H9 (cell line): ENCODE measurements around the gene CDNF. TPM values are rescaled to one million over a fixed set of nuclear protein-coding genes. Genes with fewer than 3 reads are reported as not detected.
A peak's percentile ranks its signal among the peaks of the same experiment; 100 is the strongest.

Source experiments
- DNase-seq: peaks from one replicate; pipeline ENCODE4 v3.0.0-alpha.2; 2017
- H2AFZ ChIP-seq: one replicate; pipeline ENCODE4 v1.6.1; 2013; ENCODE audit warnings: mild to moderate bottlenecking, low read length, control low read depth, moderate library complexity
- H2AK5ac ChIP-seq: 2 replicates; pipeline ENCODE4 v1.6.1; 2013; ENCODE audit warnings: low read length, control low read depth, mixed read lengths; ENCODE audit not compliant: insufficient read length
- H2BK120ac ChIP-seq: one replicate; pipeline ENCODE4 v1.6.1; 2013; ENCODE audit warnings: low read depth, mild to moderate bottlenecking, low read length, control low read depth, inconsistent platforms; ENCODE audit not compliant: poor library complexity, severe bottlenecking
- H2BK12ac ChIP-seq: 2 replicates; pipeline ENCODE4 v1.6.1; 2013; ENCODE audit warnings: low read length, control low read depth, mixed read lengths, low read depth; ENCODE audit not compliant: insufficient read length
- H2BK15ac ChIP-seq: 2 replicates; pipeline ENCODE4 v1.6.1; 2013; ENCODE audit warnings: low read depth, low read length, control low read depth
- H2BK20ac ChIP-seq: one replicate; pipeline ENCODE4 v1.6.1; 2013; ENCODE audit warnings: low read depth, mild to moderate bottlenecking, low read length, control low read depth, inconsistent platforms; ENCODE audit not compliant: poor library complexity, severe bottlenecking
- H2BK5ac ChIP-seq: 2 replicates; pipeline ENCODE4 v1.6.1; 2013; ENCODE audit warnings: low read length, control low read depth, mixed read lengths; ENCODE audit not compliant: insufficient read length
- H3K14ac ChIP-seq: 2 replicates; pipeline ENCODE4 v1.6.1; 2013; ENCODE audit warnings: low read length, control low read depth; ENCODE audit not compliant: insufficient read depth
- H3K18ac ChIP-seq: 2 replicates; pipeline ENCODE4 v1.6.1; 2013; ENCODE audit warnings: low read depth, mild to moderate bottlenecking, mixed read lengths, low read length, control low read depth; ENCODE audit not compliant: insufficient read length
- H3K23ac ChIP-seq: 2 replicates; pipeline ENCODE4 v1.6.1; 2013; ENCODE audit warnings: low read length, control low read depth, mixed read lengths, low read depth; ENCODE audit not compliant: insufficient read length
- H3K23me2 ChIP-seq: 2 replicates; pipeline ENCODE4 v1.6.1; 2013; ENCODE audit warnings: low read depth, mild to moderate bottlenecking, mixed read lengths, low read length, control low read depth; ENCODE audit not compliant: insufficient read length, poor library complexity, severe bottlenecking
- H3K27ac ChIP-seq: 2 replicates; pipeline ENCODE4 v1.5.1; 2013; ENCODE audit warnings: low read length, control low read depth, mixed read lengths, low read depth; ENCODE audit not compliant: insufficient read length
- H3K27me3 ChIP-seq: 2 replicates; pipeline ENCODE4 v1.6.1; 2013; ENCODE audit warnings: low read length, control low read depth, inconsistent platforms; ENCODE audit not compliant: insufficient read depth
- H3K4ac ChIP-seq: 2 replicates; pipeline ENCODE4 v1.6.1; 2013; ENCODE audit warnings: low read depth, mild to moderate bottlenecking, control low read depth, inconsistent platforms, low read length, moderate library complexity
- H3K4me1 ChIP-seq: 2 replicates; pipeline ENCODE4 v1.6.1; 2013; ENCODE audit warnings: low read length, control low read depth, inconsistent platforms; ENCODE audit not compliant: insufficient read depth
- H3K4me2 ChIP-seq: 2 replicates; pipeline ENCODE4 v1.6.1; 2013; ENCODE audit warnings: low read length, control low read depth, mixed read lengths; ENCODE audit not compliant: insufficient read length, insufficient read depth
- H3K56ac ChIP-seq: 2 replicates; pipeline ENCODE4 v1.6.1; 2013; ENCODE audit warnings: low read depth, mild to moderate bottlenecking, mixed read lengths, low read length, control low read depth; ENCODE audit not compliant: insufficient read length
- H3K79me1 ChIP-seq: 2 replicates; pipeline ENCODE4 v1.6.1; 2013; ENCODE audit warnings: low read depth, mild to moderate bottlenecking, moderate library complexity, low read length, control low read depth, inconsistent platforms; ENCODE audit not compliant: insufficient read depth, poor library complexity, severe bottlenecking
- H3K79me2 ChIP-seq: 2 replicates; pipeline ENCODE4 v1.6.1; 2013; ENCODE audit warnings: low read length, control low read depth, inconsistent platforms; ENCODE audit not compliant: insufficient read depth
- H3K9ac ChIP-seq: 2 replicates; pipeline ENCODE4 v1.6.1; 2013; ENCODE audit warnings: low read length, control low read depth, mixed read lengths; ENCODE audit not compliant: insufficient read length; ENCODE audit errors: extremely low read depth
- H3K9me3 ChIP-seq: one replicate; pipeline ENCODE4 v1.6.1; 2013; ENCODE audit warnings: low read depth, low read length, inconsistent platforms; ENCODE audit not compliant: control insufficient read depth
- H3T11ph ChIP-seq: one replicate; pipeline ENCODE4 v1.6.1; 2013; ENCODE audit warnings: mild to moderate bottlenecking, low read length, control low read depth, inconsistent platforms
- H4K20me1 ChIP-seq: one replicate; pipeline ENCODE4 v1.6.1; 2013; ENCODE audit not compliant: control insufficient read depth, insufficient read length, insufficient read depth
- H4K5ac ChIP-seq: 2 replicates; pipeline ENCODE4 v1.6.1; 2013; ENCODE audit warnings: low read depth, mild to moderate bottlenecking, mixed read lengths, low read length, control low read depth; ENCODE audit not compliant: insufficient read length
- H4K8ac ChIP-seq: replicated peaks from 2 replicates; pipeline ENCODE4 v1.6.1; 2013; ENCODE audit warnings: low read length, control low read depth, mixed read lengths, low read depth; ENCODE audit not compliant: insufficient read length
- H4K91ac ChIP-seq: 2 replicates; pipeline ENCODE4 v1.6.1; 2013; ENCODE audit warnings: low read depth, mild to moderate bottlenecking, moderate library complexity, mixed read lengths, low read length, control low read depth; ENCODE audit not compliant: insufficient read length
- H3K27ac Mint-ChIP-seq, 3 experiments: 2 replicates in 2 of 3; 3 replicates in 1 of 3; pipeline ENCODE4 v1.8.0; 2020 to 2021; ENCODE audit warnings: mixed read lengths in 3 of 3, mild to moderate bottlenecking in 1 of 3, moderate library complexity in 1 of 3
- H3K27me3 Mint-ChIP-seq: 2 replicates; pipeline ENCODE4 v1.8.0; 2021; ENCODE audit warnings: low read depth, mild to moderate bottlenecking, moderate library complexity, mixed read lengths
- H3K36me3 Mint-ChIP-seq, 3 experiments: 2 replicates in 2 of 3; 3 replicates in 1 of 3; pipeline ENCODE4 v1.8.0; 2020 to 2021; ENCODE audit warnings: low read depth in 3 of 3, mixed read lengths in 3 of 3; ENCODE audit not compliant: insufficient read depth in 1 of 3
- H3K4me1 Mint-ChIP-seq, 2 experiments: 2 replicates each; pipeline ENCODE4 v1.8.0; 2020; ENCODE audit warnings: mixed read lengths in 2 of 2
- H3K4me3 Mint-ChIP-seq, 2 experiments: 2 replicates in 1 of 2; 3 replicates in 1 of 2; pipeline ENCODE4 v1.8.0; 2020 to 2021; ENCODE audit warnings: mild to moderate bottlenecking in 2 of 2, mixed read lengths in 2 of 2, moderate library complexity in 1 of 2
- H3K9me3 Mint-ChIP-seq, 2 experiments: 2 replicates in 1 of 2; 3 replicates in 1 of 2; pipeline ENCODE4 v1.8.0; 2020; ENCODE audit warnings: mild to moderate bottlenecking in 2 of 2, mixed read lengths in 2 of 2, moderate library complexity in 1 of 2
- WGBS: extraction: QIAGEN DNeasy Blood & Tissue Kit; methylation state at CpG from one replicate; pipeline ENCODE4 v1.1.7; 2013; ENCODE audit warnings: missing lambda C conversion rate, low lambda C conversion rate, mixed read lengths; ENCODE audit not compliant: insufficient read length; ENCODE audit errors: extremely low coverage; 5-methylcytosine and 5-hydroxymethylcytosine counted together
- total RNA-seq: library from RNA; stranded (reverse); gene quantifications from 2 replicates; pipeline ENCODE4 v1.2.1, GENCODE V29; 2021
- TF ChIP-seq, protein P1 (sequence below): fragments of 200-600 bp; sonication (generic); conservative IDR thresholded peaks from 3 replicates; pipeline ENCODE4 v1.8.0; 2021; ENCODE audit warnings: antibody characterized with exemption, mild to moderate bottlenecking

CDNF gene
- total RNA-seq, 1 experiment from 2014 or later: 1.3 TPM

- Histone ChIP-seq H3K27me3 (no peaks in the 10 kb centered on the region), H2AFZ (no peak overlapping the region), H3K4ac (no peak overlapping the region; the same call in 1 of the 2 replicates), H3K56ac (no peak overlapping the region), H3T11ph (no peak overlapping the region), H2BK15ac (no peak overlapping the region), H2BK20ac (no peak overlapping the region), H3K4me2 (peak overlapping the region; percentile 88), H3K4me1 (peaks cover 2% of the 10 kb centered on the region; the same call in 1 of the 2 replicates), H3K14ac (peak overlapping the region; percentile 97), H3K23me2 (no peaks in the 10 kb centered on the region), H4K5ac (peak overlapping the region; percentile 19), H2AK5ac (no peak overlapping the region), H3K79me1 (no peaks in the 10 kb centered on the region), H4K91ac (peak overlapping the region; percentile 88), H3K23ac (no peak overlapping the region), H3K79me2 (peaks cover 6% of the 10 kb centered on the region; the same call in 1 of the 2 replicates), H3K9me3 (no peaks in the 10 kb centered on the region), H2BK120ac (no peak overlapping the region), H2BK12ac (no peak overlapping the region), H4K8ac (no peak overlapping the region), H3K9ac (peak overlapping the region; percentile 94), H3K18ac (peak overlapping the region; percentile 95), H3K27ac (no peak overlapping the region), H4K20me1 (no peaks in the 10 kb centered on the region), H2BK5ac (no peak overlapping the region)
- Mint-ChIP-seq H3K4me3 (peak overlapping the region; percentile 94 to 95), H3K4me1 (peaks cover 21 to 23% of the 10 kb centered on the region in 2 experiments), H3K27ac (peak overlapping the region; percentile 95 to 98 (median 97)), H3K9me3 (no peaks in the 10 kb centered on the region), H3K27me3 (no peaks in the 10 kb centered on the region; the same call in 1 of the 2 replicates), H3K36me3 (peaks cover 17 to 44% (median 40%) of the 10 kb centered on the region in 3 experiments)
- no CpG with 5 or more reads among the region's 60 CpGs for whole genome bisulfite sequencing
- DNase-seq: peak; percentile 66
- TF ChIP-seq, protein P1, sequence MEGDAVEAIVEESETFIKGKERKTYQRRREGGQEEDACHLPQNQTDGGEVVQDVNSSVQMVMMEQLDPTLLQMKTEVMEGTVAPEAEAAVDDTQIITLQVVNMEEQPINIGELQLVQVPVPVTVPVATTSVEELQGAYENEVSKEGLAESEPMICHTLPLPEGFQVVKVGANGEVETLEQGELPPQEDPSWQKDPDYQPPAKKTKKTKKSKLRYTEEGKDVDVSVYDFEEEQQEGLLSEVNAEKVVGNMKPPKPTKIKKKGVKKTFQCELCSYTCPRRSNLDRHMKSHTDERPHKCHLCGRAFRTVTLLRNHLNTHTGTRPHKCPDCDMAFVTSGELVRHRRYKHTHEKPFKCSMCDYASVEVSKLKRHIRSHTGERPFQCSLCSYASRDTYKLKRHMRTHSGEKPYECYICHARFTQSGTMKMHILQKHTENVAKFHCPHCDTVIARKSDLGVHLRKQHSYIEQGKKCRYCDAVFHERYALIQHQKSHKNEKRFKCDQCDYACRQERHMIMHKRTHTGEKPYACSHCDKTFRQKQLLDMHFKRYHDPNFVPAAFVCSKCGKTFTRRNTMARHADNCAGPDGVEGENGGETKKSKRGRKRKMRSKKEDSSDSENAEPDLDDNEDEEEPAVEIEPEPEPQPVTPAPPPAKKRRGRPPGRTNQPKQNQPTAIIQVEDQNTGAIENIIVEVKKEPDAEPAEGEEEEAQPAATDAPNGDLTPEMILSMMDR: no peak
These were observed 906 bp upstream of the CDNF start for GRCh38 chr10:14838582-14839304.
